HuH-7.5 (cell line): ENCODE data around the gene FPR1.

Experiments
- DNase-seq: peaks from one replicate; pipeline ENCODE4 v3.0.0; 2011; ENCODE audit warnings: low spot score

Gene FPR1

GRCh38 chr19:51737389-51737788 is 14.3 kb downstream of the FPR1 start:
- DNase-seq = no peak

- no peak for DNase-seq
These were observed 15.8 kb downstream of the FPR1 start for GRCh38 chr19:51735759-51736449.

GRCh38 chr19:51733742-51734522 is 17.7 kb downstream of the FPR1 start:
- DNase-seq = no peak

- no peak for DNase-seq
These were observed 21.9 kb downstream of the FPR1 start for GRCh38 chr19:51729781-51730180.

GRCh38 chr19:51727349-51727880 is 24.3 kb downstream of the FPR1 start:
- no peak for DNase-seq

- no peak for DNase-seq
These were observed 25.6 kb downstream of the FPR1 start for GRCh38 chr19:51726049-51726448.

- DNase-seq = no peak
These were observed 27.1 kb downstream of the FPR1 start for GRCh38 chr19:51724543-51724942.

- DNase-seq = no peak
These were observed 29.2 kb downstream of the FPR1 start for GRCh38 chr19:51722492-51722891.

- no peak for DNase-seq
These were observed 29.8 kb downstream of the FPR1 start for GRCh38 chr19:51721905-51722304.

- no peak for DNase-seq
These were observed 32.3 kb downstream of the FPR1 start for GRCh38 chr19:51719251-51719988.

GRCh38 chr19:51716925-51717324 is 34.8 kb downstream of the FPR1 start:
- no peak for DNase-seq

GRCh38 chr19:51715850-51716249 is 35.8 kb downstream of the FPR1 start:
- no peak for DNase-seq

- no peak for DNase-seq
These were observed 36.8 kb downstream of the FPR1 start for GRCh38 chr19:51714848-51715247.

- DNase-seq = no peak
These were observed 38.1 kb downstream of the FPR1 start for GRCh38 chr19:51713319-51714285.

- peak; percentile 43 for DNase-seq
These were observed 39.1 kb downstream of the FPR1 start for GRCh38 chr19:51712461-51713081.

- DNase-seq = no peak
These were observed 40.0 kb downstream of the FPR1 start for GRCh38 chr19:51711702-51712101.

GRCh38 chr19:51710163-51710562 is 41.5 kb downstream of the FPR1 start:
- DNase-seq = no peak

GRCh38 chr19:51709575-51709974 is 42.1 kb downstream of the FPR1 start:
- DNase-seq = no peak

- DNase-seq = no peak
These were observed 42.9 kb downstream of the FPR1 start for GRCh38 chr19:51708811-51709210.

- no peak for DNase-seq
These were observed 44.8 kb downstream of the FPR1 start for GRCh38 chr19:51706885-51707284.

GRCh38 chr19:51706296-51706695 is 45.4 kb downstream of the FPR1 start:
- no peak for DNase-seq
